ENCODE results near the gene IGFBPL1.

DNA sequence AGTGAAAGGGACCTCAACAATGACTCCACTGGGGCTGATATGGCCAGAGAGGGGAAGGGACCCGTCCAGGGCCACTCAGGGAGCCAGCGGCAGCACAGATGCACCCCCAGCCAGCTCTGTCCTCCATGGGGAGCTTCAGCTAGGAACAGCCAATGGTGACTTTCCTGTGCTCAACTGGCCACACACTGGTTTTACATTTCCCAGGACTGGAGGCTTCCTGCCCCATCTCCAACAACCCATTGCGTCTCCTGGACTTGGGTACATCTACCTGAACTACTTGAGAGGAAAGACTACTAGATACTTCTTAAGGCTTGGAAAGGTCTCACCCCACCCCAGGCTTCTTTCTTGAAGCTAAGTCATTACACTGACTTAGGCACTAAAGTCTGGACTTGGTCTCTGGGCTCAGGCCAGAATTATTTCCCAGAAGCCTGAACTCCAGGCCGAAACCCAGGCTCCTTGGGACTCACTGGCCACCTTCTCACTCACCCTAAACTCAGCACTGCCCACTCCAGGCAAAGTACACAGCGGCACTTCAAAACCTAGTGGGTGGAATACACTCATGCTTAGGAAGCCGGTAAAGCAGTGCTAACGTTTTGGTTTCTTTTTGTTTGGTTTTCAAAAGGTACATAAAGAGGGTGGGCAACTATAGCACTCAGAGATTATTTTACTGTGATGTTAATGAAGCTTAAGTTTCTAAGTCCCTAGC, 1.5 kb downstream of the IGFBPL1 start:
- no peak for TF ChIP-seq EZH2 (IDR thresholded peaks at IDR 0.05)
- TF ChIP-seq POLR2AphosphoS5 (IDR thresholded peaks at IDR 0.05; ENCODE audit: borderline replicate concordance, low read depth, low read length): no peak
- no peak for TF ChIP-seq FOXP2 (optimal IDR thresholded peaks at IDR 0.05; ENCODE audit: control extremely low read depth, extremely low read length, insufficient read depth)
